ENCODE data around the gene ZNF101.
A peak's percentile ranks its signal among the peaks of the same experiment; 100 is the strongest.

ZNF101 gene

DNA sequence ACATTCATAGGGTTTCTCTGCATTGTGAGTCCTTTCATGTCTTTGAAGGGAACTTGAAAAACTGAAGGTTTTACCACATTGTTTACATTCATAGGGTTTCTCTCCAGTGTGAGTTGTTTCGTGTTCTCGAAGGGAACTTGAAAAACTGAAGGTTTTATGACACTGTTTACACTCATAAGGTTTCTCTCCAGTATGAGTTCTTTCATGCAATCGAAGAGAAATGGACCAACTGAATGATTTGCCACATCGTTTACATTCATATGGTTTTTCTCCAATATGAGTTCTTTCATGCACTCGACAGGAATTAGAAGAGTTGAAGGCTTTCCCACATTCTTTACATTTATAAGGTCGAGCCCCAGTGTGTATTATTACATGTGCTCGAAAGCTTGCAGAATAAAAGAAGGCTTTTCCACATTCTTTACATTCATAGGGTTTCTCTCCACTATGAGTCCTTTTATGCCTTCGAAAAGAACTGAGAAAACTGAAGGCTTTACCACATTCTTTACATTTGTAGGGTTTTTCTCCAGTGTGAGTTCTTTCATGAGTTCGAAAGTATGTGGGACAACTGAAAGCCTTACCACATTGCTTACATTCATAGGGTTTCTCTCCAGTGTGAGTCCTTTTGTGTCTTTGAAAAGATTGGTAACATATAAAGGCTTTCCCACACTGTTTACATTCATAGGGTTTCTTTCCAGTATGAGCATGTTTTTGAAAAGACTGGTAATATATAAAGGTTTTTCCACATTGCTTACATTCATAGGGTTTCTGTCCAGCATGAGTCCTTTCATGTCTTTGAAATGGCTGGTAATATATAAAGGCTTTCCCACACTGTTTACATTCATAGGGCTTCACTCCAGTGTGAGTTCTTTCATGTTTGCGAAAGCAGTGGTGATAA lies 43.5 kb downstream of the ZNF101 start:
- no peak for DNase-seq (ENCODE audit: low read depth, low spot score)

GRCh38 chr19:19719798-19720197 lies 51.2 kb downstream of the ZNF101 start:
- no peak for DNase-seq (ENCODE audit: low read depth, low spot score)

DNA sequence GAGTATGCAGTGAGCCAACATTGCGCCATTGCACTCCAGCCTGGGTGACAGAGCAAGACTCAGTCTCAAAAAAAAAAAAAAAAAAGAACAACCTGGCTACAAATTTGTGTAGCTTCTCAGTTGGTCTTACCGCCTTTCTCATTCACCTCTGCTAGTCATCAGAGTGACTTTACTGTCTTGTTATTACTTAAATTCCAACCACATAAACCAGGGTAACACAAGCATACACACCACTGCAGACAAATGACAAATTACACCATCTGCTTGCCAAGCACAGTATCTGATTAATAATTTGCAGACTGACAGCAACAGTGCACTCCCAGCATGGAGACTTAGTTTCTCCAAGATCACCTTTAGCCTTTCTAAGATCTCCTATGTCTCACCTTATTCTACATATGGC lies 53.3 kb downstream of the ZNF101 start:
- no peak for DNase-seq (ENCODE audit: low read depth, low spot score)

DNA sequence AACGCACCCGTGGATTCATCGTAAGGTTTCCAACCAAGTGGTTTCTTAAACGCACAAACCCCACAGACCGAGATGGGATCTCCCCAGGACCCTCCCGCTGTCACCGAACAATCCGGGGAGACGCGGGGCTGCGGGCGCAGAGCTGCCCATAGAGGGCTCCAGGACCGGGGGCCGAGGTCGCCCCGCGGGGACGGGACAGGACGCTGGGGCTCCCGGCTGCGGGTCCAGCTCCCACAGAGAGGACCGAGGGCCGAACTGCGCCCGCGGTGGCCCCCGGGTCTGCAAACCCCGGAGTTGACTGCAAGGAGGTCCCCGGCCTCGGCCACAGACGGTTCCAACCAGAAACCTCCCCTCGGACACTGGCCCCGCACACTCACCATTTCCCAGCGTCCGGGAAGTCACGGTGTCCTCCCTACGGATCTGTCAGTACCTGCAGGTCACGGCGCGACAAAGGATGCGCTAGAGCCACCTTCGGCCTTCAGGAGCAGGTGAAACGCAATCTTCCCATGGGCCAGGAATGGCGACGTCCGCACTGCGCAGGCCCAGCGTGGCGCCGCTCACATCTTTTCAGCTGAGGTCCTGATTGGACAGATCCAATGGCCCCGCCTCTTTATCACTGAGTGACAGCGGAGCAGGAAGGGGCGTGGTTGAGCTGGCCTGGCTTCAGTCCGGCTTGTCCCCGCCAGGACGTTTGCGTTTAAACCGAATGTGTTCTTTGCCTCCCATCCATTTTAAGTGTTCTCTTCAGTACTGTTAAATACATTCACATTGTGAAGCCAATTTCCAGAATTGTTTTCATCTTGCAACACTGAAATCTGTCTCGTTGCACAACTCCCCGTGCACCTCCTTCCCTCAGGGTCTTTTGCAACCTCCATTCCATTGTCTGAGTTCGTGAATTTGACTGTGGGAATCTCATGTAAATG lies 64.2 kb downstream of the ZNF101 start, which contains the start of gene ZNF14:
Gene ZNF14 (minus strand): TSS at position 534 of the 923 bp plus-strand sequence. CDS start 154 bp downstream, at position 380.
- DNase-seq (ENCODE audit: low read depth, low spot score): peak; percentile 67
